K562 (cell line): Measurements from ENCODE around the gene PAIP1. TPM values are rescaled to one million over a fixed set of nuclear protein-coding genes. Genes with fewer than 3 reads are reported as not detected.

ENCODE experiments used
- ARID1B ChIP-seq: fragments of 450-650 bp; IDR thresholded peaks from 2 replicates; pipeline ENCODE4 v1.6.1; 2016; ENCODE audit warnings: antibody characterized with exemption, mild to moderate bottlenecking, inconsistent platforms
- ARID3B ChIP-seq: fragments of 250-450 bp; sonication (Bioruptor Pico); IDR thresholded peaks from 2 replicates; pipeline ENCODE4 v1.4.0; 2020; ENCODE audit warnings: borderline replicate concordance
- E2F3 ChIP-seq: fragments of 250-450 bp; sonication (Bioruptor Pico); IDR thresholded peaks from 2 replicates; pipeline ENCODE4 v1.4.0; 2020; ENCODE audit warnings: mild to moderate bottlenecking
- KDM1A ChIP-seq, 2 experiments: fragments of 450-650 bp; IDR thresholded peaks; 2 replicates each; pipeline ENCODE4 v1.6.1; 2016; ENCODE audit warnings: mild to moderate bottlenecking in 2 of 2
- KLF1 ChIP-seq: fragments of 450-650 bp; IDR thresholded peaks from 2 replicates; pipeline ENCODE4 v1.6.1; 2016; ENCODE audit warnings: missing genetic modification characterization, missing compliant biosample characterization
- NR3C1 ChIP-seq: sonication (generic); formaldehyde crosslinking; IDR thresholded peaks from 2 replicates; pipeline ENCODE4 v1.8.1; 2022; ENCODE audit warnings: missing genetic modification reagents
- NR4A1 ChIP-seq, 2 experiments: fragments of 250-450 bp in 1 of 2; fragments of 450-650 bp in 1 of 2; sonication (Bioruptor Pico) in 1 of 2; IDR thresholded peaks; 2 replicates each; pipeline versions ENCODE4 v1.4.0 to v1.6.1; 2016 to 2020; ENCODE audit warnings: mild to moderate bottlenecking in 2 of 2, missing compliant biosample characterization in 1 of 2, missing genetic modification characterization in 1 of 2, moderate library complexity in 1 of 2
- SREBF1 ChIP-seq: fragments of 150-350 bp; IDR thresholded peaks from 2 replicates; pipeline ENCODE4 v1.6.1; 2014; ENCODE audit warnings: antibody characterized with exemption, low read depth, low read length, borderline replicate concordance
- ZKSCAN3 ChIP-seq: fragments of 250-450 bp; sonication (Bioruptor Pico); IDR thresholded peaks from 2 replicates; pipeline ENCODE4 v1.4.0; 2020
- ZNF76 ChIP-seq: fragments of 250-450 bp; sonication (Bioruptor Pico); IDR thresholded peaks from 2 replicates; pipeline ENCODE4 v1.4.0; 2020; ENCODE audit warnings: mild to moderate bottlenecking, moderate library complexity, borderline replicate concordance
- polyA plus RNA-seq, 8 experiments: library from polyadenylated mRNA; depleted of rRNA in 4 of 8; stranded (reverse) in 5 of 8; unstranded in 3 of 8; fragments of >200 nt; fragmentation: Nextera tagmentation in 2 of 8; fragmentation: Illumina TruSeq in 1 of 8; extraction: Ambion mirVana in 2 of 8; extraction: Trizol in 1 of 8; gene quantifications; 2 replicates each; pipeline versions ENCODE4 v1.2.1 to v1.2.3, GENCODE V29; 2011 to 2014; ENCODE audit warnings: inconsistent platforms in 1 of 8, missing spikeins in 1 of 8
- total RNA-seq, 7 experiments: library from RNA; depleted of rRNA in 6 of 7; stranded (reverse); fragments of >200 nt in 6 of 7; fragmentation: Illumina TruSeq in 2 of 7; extraction: Trizol in 2 of 7; gene quantifications; 2 replicates each; pipeline versions ENCODE4 v1.2.1 to v1.2.3, GENCODE V29; 2011 to 2021; ENCODE audit warnings: low replicate concordance in 1 of 7
- TF ChIP-seq, protein P1 (sequence below), 2 experiments: fragments of 450-650 bp in 1 of 2; sonication (generic) in 1 of 2; formaldehyde crosslinking in 1 of 2; IDR thresholded peaks in 1 of 2; conservative IDR thresholded peaks in 1 of 2; 2 replicates each; pipeline versions ENCODE4 v1.6.1 to v1.8.1; 2016 to 2023; ENCODE audit warnings: mild to moderate bottlenecking in 2 of 2, moderate library complexity in 2 of 2, inconsistent platforms in 1 of 2, missing genetic modification reagents in 1 of 2
- TF ChIP-seq, protein P2 (sequence below): fragments of 450-650 bp; IDR thresholded peaks from 2 replicates; pipeline ENCODE4 v1.6.1; 2016; ENCODE audit warnings: mild to moderate bottlenecking, moderate library complexity

The PAIP1 gene
- total and polyA plus RNA-seq, 9 of the 15 experiments (the other 6 are each of a cell fraction or from before 2014, with no cell fraction given): 51.7 to 181 (median 102) TPM

DNA sequence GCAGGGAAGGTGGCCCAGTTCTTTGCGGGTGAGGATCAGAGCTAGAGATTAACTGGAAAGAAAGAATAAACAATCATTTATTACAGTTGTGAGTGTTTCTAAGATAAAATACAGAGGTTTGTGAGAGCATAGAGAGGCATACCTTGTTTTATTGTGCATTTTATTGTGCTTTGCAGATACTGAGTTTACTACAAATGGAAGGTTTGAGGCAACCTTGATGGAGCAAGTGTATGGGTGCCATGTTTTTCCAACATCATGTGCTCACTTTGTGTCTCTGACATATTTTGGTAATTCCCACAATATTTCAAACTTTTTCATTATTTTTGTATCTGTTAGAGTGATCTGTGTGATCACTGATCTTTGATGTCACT lies 41.2 kb downstream of the PAIP1 start (continued):
- TF ChIP-seq SREBF1 (no peak), KDM1A (IDR thresholded peaks at IDR 0.05) (no peak), NR3C1 (no peak), KLF1 (tag) (no peak), NR4A1 (CRISPR knock-in tag; IDR thresholded peaks at IDR 0.05) (no peak), NR4A1 (tag; IDR thresholded peaks at IDR 0.05) (0 out of 2 replicates have a peak, but pooled peaks have one; percentile 58), ARID3B (CRISPR knock-in tag) (no peak), ARID1B (no peak), E2F3 (CRISPR knock-in tag) (no peak), ZNF76 (no peak), ZKSCAN3 (CRISPR knock-in tag) (no peak)
- TF ChIP-seq, protein P1, sequence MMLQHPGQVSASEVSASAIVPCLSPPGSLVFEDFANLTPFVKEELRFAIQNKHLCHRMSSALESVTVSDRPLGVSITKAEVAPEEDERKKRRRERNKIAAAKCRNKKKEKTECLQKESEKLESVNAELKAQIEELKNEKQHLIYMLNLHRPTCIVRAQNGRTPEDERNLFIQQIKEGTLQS (IDR thresholded peaks at IDR 0.05): no peak
- TF ChIP-seq, protein P1 (CRISPR knock-in tag; conservative IDR thresholded peaks at IDR 0.05): no peak
- TF ChIP-seq, protein P2, sequence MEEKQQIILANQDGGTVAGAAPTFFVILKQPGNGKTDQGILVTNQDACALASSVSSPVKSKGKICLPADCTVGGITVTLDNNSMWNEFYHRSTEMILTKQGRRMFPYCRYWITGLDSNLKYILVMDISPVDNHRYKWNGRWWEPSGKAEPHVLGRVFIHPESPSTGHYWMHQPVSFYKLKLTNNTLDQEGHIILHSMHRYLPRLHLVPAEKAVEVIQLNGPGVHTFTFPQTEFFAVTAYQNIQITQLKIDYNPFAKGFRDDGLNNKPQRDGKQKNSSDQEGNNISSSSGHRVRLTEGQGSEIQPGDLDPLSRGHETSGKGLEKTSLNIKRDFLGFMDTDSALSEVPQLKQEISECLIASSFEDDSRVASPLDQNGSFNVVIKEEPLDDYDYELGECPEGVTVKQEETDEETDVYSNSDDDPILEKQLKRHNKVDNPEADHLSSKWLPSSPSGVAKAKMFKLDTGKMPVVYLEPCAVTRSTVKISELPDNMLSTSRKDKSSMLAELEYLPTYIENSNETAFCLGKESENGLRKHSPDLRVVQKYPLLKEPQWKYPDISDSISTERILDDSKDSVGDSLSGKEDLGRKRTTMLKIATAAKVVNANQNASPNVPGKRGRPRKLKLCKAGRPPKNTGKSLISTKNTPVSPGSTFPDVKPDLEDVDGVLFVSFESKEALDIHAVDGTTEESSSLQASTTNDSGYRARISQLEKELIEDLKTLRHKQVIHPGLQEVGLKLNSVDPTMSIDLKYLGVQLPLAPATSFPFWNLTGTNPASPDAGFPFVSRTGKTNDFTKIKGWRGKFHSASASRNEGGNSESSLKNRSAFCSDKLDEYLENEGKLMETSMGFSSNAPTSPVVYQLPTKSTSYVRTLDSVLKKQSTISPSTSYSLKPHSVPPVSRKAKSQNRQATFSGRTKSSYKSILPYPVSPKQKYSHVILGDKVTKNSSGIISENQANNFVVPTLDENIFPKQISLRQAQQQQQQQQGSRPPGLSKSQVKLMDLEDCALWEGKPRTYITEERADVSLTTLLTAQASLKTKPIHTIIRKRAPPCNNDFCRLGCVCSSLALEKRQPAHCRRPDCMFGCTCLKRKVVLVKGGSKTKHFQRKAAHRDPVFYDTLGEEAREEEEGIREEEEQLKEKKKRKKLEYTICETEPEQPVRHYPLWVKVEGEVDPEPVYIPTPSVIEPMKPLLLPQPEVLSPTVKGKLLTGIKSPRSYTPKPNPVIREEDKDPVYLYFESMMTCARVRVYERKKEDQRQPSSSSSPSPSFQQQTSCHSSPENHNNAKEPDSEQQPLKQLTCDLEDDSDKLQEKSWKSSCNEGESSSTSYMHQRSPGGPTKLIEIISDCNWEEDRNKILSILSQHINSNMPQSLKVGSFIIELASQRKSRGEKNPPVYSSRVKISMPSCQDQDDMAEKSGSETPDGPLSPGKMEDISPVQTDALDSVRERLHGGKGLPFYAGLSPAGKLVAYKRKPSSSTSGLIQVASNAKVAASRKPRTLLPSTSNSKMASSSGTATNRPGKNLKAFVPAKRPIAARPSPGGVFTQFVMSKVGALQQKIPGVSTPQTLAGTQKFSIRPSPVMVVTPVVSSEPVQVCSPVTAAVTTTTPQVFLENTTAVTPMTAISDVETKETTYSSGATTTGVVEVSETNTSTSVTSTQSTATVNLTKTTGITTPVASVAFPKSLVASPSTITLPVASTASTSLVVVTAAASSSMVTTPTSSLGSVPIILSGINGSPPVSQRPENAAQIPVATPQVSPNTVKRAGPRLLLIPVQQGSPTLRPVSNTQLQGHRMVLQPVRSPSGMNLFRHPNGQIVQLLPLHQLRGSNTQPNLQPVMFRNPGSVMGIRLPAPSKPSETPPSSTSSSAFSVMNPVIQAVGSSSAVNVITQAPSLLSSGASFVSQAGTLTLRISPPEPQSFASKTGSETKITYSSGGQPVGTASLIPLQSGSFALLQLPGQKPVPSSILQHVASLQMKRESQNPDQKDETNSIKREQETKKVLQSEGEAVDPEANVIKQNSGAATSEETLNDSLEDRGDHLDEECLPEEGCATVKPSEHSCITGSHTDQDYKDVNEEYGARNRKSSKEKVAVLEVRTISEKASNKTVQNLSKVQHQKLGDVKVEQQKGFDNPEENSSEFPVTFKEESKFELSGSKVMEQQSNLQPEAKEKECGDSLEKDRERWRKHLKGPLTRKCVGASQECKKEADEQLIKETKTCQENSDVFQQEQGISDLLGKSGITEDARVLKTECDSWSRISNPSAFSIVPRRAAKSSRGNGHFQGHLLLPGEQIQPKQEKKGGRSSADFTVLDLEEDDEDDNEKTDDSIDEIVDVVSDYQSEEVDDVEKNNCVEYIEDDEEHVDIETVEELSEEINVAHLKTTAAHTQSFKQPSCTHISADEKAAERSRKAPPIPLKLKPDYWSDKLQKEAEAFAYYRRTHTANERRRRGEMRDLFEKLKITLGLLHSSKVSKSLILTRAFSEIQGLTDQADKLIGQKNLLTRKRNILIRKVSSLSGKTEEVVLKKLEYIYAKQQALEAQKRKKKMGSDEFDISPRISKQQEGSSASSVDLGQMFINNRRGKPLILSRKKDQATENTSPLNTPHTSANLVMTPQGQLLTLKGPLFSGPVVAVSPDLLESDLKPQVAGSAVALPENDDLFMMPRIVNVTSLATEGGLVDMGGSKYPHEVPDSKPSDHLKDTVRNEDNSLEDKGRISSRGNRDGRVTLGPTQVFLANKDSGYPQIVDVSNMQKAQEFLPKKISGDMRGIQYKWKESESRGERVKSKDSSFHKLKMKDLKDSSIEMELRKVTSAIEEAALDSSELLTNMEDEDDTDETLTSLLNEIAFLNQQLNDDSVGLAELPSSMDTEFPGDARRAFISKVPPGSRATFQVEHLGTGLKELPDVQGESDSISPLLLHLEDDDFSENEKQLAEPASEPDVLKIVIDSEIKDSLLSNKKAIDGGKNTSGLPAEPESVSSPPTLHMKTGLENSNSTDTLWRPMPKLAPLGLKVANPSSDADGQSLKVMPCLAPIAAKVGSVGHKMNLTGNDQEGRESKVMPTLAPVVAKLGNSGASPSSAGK: no peak
